GM21717 (cell line): ENCODE data around the gene PCSK7.
"Not testable (repeated sequence)": the region's sequence is repeated elsewhere in the genome, so short reads cannot be mapped to it uniquely, and the experiment has no call there.

Experiments used
- ATAC-seq: cut with Tn5 transposase; IDR thresholded peaks from one replicate; pipeline ENCODE4 v1.9.1; 2021; ENCODE audit warnings: mild to moderate bottlenecking, moderate library complexity; ENCODE audit not compliant: unreplicated experiment

The PCSK7 gene

DNA sequence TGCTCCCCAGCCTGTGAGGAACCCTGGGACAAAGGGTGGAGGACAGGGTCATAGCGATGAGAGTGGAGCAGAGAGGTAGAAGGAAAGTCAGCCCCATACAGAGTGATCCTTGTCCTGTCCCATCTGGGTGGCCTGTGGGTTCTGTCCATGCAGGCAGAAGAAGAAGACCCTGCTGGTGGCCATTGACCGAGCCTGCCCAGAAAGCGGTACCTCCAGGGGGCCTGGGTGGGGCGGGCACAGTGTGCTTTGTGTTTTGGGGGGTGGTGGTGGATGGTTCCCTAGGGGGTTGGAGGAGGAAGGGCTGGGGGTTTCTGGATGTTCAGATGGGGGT, 45.5 kb downstream of the PCSK7 start:
- no peak for ATAC-seq

DNA sequence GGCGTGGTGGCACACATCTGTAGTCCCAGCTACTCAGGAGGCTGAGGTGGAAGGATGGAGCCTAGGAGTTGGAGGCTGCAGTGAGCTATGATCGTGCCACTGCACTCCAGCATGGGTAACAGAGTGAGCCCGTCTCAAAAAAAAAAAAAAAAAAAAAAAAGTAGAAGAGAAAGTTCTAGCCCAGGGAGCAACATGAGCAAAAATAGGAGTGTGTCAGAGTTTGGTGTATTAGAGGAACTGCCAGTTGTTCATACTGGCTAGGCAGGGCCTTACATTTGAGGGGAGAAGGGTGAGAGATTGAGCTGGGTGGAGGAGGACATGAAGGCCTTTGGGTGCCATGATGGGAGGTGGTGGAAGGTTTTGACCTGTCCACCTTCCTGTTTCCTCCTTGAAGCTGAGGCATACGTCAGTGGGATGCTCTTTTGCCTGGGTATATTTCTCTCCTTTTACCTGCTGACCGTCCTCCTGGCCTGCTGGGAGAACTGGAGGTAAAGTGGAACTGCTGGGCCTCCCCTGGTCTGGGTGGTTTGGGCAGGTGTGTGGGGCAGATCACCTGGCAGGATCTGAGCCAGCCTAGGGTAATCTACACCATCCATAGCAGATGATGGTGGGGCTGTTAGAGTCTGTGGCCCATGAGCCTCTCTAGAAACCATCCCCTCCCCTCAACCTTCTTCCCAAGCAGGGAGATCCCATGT, 46.0 kb downstream of the PCSK7 start:
- no peak for ATAC-seq

DNA sequence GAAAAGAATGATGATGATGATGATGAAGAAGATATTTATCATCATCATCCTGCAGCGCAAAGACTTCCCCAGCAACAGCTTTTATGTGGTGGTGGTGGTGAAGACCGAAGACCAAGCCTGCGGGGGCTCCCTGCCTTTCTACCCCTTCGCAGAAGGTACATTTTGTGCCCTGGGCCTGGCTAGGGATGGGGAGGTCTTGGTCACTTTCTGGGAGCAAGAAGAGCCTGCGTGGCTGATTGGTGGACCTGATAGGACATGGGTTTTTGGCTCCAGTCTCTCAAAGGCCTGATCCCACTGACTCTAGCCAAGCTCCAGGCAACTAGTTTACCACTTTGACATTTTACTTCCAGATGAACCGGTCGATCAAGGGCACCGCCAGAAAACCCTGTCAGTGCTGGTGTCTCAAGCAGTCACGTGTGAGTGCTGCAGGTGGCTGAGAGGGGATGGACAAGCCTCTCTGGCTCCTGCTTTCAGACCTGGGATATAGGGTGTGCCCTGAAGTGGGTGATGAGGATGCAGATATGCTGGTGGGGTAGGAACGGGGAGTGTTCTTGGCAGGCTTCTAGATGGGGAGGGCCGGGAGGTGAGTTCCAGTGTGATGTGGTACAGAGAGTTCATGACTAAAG, 48.0 kb downstream of the PCSK7 start:
- no peak for ATAC-seq

DNA sequence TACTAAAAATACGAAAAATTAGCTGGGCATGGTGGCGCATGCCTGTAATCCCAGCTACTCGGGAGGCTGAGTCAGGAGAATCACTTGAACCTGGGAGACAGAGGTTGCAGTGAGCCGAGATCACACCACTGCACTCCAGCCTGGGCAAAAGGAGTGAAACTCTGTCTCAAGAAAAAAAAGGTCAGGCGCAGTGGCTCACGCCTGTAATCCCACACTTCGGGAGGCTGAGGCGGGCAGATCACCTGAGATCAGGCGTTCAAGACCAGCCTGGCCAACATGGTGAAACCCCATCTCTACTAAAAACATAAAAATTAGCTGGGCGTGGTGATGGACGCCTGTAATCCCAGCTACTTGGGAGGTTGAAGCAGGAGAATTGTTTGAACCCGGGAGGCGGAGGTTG, 48.7 kb downstream of the PCSK7 start:
- ATAC-seq, result not testable (repeated sequence)

DNA sequence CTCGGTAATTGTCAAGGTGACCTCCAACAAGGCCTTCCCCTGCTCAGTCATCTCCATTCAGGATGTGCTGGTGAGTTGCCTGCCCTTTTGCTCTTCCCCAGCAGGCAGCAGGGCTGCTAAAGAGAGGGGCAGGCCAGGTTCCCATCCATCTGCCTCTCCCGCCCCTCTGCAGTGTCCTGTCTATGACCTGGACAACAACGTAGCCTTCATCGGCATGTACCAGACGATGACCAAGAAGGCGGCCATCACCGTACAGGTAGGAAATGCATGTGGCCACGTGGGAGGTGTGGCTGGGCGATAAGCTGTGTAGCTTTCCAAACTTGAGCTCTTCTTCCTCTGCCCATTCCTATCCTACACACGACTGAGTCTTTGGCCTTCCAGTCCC, 49.3 kb downstream of the PCSK7 start:
- ATAC-seq, result no peak

DNA sequence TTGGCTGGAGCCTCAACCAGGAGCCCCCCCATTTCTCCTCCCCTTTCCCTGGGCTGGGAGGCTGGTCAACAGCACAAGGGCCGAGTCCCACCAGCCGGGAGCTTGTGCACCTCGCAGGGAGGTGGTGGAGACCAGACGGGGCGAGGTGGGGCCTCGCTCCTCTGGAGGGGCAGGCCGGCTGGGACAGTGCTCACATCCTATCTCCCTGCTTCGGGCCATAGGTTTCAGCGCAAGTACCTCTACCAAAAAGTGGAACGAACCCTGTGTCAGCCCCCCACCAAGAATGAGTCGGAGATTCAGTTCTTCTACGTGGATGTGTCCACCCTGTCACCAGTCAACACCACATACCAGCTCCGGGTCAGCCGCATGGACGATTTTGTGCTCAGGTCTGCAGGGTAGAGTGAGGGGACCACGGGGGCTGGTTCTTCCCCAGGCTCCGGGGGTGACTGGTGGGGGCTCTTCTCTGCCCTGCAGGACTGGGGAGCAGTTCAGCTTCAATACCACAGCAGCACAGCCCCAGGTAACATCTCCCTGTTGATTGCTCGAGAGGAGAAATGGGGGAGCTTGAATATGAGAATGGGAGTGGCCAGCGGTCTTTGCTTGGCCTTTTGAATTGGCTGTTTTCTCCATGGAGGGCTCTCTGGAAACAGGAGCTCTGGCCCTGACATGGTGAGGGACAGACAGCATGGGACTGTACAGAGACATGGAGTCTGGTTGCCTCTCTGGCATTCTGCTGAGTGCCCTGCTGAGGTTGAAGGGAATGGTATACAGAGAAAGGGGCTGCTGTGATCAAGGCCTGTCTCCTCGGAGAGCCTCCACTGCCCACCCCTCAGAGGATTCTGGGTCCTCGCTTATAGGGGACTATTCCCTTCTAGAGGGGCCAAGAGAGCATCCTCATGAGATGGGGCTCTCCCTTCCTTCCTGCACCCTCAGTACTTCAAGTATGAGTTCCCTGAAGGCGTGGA, 50.0 kb downstream of the PCSK7 start:
- ATAC-seq, result no peak

DNA sequence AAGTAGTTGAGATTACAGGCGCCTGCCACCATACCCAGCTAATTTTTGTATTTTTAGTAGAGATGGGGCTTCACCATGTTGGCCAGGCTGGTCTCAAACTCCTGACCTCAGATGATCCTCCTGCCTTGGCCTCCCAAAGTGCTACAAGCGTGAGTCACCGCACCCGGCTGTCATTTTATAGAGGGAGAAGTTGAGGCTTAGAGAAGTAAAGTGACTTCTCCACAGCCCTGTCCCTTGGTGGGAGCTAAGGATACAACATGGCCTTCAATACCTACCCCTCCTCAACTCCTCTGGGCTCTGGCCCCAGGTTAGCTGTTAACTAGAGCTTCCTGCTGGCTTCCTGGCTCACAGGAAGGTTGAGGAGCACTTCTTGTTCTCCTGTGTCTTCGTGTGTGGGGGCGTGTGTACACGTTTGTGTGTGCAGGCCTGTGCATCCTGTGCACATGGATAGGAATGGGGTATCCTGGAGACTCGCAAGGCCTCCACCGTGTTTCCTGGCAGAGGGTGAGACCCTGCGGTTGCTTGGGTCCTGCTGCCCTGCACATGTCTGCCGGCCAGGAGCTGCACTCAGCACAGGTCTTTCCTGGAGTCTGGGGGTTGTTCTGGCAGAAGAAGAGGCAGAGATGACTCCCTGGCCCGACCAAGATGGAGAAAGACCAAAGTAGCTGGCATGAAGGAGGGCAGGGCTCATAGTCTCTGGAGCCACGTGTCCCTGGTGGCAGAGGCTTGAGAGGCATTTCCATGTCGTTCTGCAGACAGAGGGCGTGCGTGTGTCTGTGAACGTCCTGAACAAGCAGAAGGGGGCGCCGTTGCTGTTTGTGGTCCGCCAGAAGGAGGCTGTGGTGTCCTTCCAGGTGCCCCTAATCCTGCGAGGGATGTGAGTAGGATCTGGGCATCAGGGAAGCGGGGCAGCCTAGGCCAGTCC, 51.0 kb downstream of the PCSK7 start:
- ATAC-seq, result no peak

DNA sequence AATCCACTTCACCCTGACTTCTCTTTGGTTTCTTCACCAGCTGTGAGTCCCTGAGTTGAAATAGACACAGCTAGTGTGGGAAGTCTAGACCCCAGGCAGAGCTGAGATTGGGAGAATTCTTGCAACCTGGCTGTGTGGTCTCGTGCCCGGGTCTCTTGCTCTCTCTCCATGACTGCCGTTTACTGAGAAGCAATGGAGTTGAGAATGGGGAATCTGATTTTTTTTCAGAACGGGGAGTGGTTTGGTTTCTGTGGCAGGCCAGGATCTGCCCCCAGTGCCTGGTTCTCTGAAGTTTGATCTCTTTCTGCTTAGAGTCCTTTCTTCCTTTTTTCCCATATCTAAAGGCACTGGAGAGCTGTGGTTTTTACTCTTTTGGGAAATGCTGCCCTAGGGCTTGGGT, 51.9 kb downstream of the PCSK7 start:
- no peak for ATAC-seq

DNA sequence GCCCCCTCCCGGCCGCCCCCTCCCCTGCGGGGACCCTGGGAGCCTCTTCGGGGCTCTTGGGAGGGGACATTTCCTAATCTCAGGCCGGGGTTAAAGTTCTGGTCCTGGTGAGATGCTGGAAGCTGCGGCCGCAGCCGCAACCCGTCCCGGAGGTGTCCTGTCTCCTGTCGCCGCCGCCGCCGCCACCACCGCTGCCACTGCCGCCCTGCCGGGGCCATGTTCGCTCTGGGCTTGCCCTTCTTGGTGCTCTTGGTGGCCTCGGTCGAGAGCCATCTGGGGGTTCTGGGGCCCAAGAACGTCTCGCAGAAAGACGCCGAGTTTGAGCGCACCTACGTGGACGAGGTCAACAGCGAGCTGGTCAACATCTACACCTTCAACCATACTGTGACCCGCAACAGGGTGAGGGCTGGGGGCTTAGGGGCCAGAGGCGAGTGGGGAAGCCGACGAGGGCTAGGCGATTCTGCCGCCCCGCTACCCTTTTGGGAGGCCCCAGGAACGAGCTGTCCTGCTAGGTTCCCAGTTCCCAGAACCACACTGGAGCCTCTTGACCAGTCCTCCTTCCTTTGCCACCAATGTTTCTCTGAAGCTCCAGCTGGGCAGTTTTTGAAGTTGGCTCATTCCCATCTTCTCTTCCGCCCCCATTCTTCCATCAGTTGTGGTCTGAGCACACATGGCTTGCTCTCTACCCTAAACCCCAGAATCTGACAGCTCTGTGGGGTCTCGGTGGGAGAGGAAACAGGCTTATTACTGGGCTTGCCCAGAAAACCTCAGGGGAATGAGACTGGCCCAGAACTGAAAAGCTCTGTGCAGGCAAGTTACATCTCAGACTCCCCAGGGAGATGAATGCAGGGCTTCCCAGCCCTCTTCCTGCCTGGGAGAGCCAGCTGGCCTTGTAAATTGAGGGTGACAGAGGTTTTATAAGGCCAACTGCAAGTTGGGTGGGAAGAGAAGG, 52.5 kb downstream of the PCSK7 start:
- ATAC-seq, result peak; percentile 37

DNA sequence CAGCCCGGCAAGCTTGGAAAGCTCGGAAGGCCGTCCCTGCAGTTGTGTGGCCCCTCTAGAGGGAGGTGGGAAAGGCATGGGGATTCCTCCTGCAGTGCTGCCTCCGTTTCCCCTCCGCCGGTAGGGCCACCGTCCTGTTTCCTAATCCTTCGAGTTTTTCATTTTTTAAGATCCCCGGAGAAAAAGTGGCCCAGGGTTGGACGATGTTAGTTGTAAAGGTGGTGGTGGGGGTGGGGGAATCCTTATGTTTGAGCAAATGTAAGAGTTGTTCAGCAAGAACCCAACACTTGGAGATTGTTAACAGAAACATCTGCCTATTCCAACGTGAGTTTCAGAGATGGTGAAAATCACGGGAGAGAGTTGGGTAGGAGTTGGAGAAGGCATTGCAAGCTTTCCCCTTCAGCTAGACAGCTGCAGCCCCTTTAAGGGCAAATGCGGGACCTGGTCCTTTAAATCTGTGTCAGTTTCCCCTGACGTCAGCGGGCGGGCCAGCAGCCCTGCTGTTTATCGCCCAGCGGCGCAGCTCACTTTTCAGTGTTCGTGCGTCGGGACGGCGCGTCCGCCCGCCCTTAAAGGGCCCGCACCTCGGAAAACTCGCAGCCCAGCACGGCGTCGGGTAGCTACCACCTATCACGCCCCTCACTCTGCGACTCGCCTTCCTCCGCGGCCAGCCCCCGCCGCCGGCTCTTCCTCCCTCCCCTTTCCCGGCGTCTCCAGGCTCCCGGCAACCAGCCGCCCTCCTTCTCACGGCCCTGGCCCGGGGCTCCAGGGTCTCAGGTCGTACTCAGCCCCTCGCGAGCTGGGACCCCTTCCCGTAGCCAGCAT, 53.5 kb downstream of the PCSK7 start, which contains the start of gene SIDT2:
TSS of gene SIDT2 (plus strand) at position 534 of the 825 bp plus-strand sequence. CDS start 521 bp downstream, outside the sequence.
- ATAC-seq, result peak; percentile 89

DNA sequence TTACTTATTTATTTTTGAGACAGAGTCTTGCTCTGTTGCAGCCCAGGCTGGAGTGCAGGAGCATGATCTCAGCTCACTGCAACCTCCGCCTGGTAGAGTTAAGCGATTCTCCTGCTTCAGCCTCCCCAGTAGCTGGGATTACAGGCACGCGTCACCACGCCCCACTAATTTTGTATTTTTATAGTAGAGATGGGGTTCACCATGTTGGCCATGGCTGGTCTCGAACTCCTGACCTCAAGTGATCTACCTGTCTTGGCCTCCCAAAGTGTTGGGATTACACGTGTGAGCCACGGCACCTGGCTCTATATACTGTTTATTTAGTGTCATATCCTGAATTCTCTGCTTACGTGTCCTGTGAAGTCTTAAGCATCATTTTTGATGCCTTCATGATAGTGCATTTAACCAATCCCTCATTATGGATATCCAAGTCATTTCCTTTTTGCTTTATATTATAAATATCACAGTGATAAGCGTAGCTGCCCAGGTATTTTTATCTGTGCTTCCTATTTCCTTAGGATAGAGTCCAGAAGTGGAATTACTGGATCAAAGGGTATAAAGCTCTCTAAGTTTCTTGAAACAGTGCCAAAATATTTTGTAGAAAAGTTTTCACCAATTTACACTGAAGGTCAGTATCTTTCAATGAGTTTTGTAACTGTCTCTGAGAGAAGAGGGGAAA, 54.2 kb downstream of the PCSK7 start:
- no peak for ATAC-seq

DNA sequence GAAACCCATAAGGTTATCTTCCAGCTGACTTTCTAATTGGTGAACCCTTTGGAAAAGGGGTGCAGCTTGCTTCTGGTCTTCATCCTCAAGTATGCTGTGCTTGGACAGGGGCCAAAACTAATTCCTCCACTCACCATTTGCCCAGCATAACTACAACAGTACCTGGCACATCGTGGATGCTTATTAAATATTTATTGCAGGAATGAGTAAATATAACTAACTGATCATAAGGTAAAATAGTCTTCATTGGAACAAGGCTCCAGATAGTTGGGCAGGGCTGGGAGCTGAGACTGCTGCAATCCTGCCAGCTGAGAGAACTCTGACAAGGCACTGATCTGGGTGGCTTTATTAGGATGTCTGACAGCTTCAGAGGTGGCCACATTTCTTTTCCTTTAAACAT, 55.7 kb downstream of the PCSK7 start:
- no peak for ATAC-seq

DNA sequence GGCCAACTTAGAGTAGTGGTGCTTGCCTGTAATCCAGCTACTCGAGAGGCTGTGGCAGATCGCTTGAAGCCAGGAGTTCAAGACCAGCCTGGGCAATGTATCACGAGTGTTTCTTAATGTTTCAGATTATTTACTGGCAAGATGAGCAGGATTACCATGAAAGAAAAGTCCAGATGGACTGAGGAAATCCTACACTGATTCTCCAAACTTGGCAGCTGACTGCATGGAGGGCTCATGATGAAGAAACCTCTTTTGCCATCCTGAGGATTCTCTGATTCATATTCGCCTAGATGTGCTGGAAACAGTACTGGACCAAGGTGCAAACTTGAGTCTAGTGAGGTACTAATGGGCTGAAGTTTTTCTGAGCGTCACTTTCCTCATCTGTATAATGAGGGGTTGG, 56.1 kb downstream of the PCSK7 start:
- ATAC-seq, result no peak

DNA sequence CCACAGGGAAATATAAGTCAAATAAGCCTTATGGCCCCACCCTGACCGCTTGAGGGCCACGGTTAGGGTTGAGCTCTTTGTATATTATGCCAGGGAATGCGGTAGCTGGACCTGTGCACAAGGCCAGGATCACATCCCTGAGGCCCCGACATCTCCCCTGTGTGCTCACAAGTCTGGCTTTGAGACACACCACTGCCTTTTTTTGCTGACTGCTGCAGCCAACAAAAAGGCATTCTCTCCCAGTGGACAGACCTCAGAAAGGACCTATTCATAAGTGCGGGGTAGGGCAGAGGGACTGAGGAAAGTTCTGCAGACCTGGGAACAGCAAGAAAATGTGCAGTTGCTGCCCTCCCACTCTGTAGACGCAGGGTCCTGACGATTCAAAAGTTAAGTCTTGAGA, 56.8 kb downstream of the PCSK7 start:
- ATAC-seq, result no peak

DNA sequence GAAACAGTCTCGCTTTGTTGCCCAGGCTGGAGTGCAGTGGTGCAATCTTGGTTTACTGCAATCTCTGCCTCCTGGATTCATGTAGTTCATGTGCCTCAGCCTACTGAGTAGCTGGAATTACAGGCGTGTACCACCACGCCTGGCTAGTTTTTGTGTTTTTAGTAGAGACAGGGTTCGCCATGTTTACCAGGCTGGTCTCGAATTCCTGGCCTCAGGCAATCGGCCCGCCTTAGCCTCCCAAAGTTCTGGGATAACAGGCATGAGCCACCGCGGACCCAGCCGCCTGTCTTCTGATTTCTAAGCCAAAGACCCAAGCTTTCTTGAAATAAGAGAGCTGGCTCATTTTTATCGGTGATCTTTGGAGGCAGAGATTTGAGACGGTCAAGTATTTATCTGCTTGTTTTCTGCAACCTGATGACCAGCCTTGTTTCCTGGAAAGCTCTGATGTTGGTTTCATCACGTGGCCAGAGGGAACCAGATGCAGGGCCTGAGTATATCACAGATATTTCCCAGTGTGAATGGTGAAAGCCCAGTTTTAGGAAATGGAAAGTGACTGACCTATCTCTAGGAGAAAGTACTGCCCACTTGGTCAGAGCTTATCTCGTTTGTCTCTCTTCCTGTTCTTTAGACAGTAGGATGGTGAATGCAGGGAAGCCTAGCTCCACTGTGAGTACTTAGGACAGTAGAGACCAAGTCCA, 59.0 kb downstream of the PCSK7 start:
- no peak for ATAC-seq

DNA sequence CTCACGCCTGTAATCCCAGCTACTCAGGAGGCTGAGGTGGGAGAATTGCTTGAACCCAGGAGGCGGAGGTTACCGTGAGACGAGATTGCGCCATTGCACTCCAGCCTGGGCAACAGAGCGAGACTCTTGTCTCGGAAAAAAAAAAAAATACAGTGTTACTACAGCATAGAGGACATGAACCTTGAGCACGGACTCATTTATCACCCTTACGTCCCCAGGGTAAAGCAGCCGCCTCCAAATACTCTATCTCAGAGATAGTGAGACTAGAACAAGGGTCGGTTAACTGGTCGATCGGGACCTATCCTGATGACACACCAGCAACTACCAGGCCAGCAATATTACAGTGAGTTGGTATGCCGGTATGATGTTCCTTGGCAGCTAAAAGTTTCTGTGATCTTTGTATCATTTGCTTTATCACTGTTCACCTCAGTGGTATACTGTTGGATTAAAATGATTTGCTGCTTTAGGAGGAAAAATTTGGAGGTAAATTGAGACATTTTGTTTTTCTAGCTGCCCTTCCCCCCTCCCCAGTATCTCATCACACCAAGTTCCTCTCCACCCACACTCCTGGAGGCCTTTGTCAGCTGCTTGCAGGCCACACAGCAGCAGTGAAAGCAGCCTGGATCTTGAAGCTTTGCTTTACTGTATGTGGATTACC, 60.3 kb downstream of the PCSK7 start:
- ATAC-seq, result no peak

DNA sequence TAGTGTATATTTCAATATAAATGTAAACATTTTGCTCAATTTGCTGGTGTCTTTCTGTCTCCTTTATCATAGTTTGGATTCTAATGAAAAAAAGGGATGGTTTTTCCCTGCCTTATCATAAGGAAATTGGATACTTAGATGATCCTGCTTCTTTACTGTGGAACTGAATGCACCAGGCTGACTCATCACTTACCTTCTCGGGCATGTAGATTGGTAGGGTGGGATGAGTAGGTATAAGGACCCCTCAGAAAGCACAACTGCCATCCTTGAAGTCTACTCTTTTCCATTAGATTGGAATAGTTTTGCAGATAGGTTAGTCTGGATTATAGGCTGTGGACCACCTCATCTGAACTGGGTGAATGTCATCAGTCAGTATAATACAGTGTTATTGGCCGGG, 60.9 kb downstream of the PCSK7 start:
- ATAC-seq, result no peak
